GM10847 (cell line): Measurements from ENCODE around the gene MYBPC2.

ENCODE experiments used
- POLR2A ChIP-seq: IDR thresholded peaks from 2 replicates; pipeline ENCODE4 v1.6.1; 2011; ENCODE audit not compliant: insufficient read length; ENCODE audit errors: extremely low read depth

The MYBPC2 gene

GRCh38 chr19:50479761-50480251, 47.1 kb downstream of the MYBPC2 start:
- no peak for TF ChIP-seq POLR2A

- TF ChIP-seq POLR2A = no peak
These were observed 47.8 kb downstream of the MYBPC2 start for GRCh38 chr19:50480281-50481111.

- no peak for TF ChIP-seq POLR2A
These were observed 48.9 kb downstream of the MYBPC2 start for GRCh38 chr19:50481351-50482149.

- TF ChIP-seq POLR2A = no peak
These were observed 49.7 kb downstream of the MYBPC2 start for GRCh38 chr19:50482271-50482855.

GRCh38 chr19:50482916-50483315, 50.2 kb downstream of the MYBPC2 start:
- no peak for TF ChIP-seq POLR2A

- no peak for TF ChIP-seq POLR2A
These were observed 52.7 kb downstream of the MYBPC2 start for GRCh38 chr19:50485284-50485955.

GRCh38 chr19:50486823-50487515, 54.3 kb downstream of the MYBPC2 start:
- TF ChIP-seq POLR2A = no peak

GRCh38 chr19:50488389-50489194, 55.9 kb downstream of the MYBPC2 start:
- TF ChIP-seq POLR2A = no peak

GRCh38 chr19:50489461-50490011, 56.8 kb downstream of the MYBPC2 start:
- no peak for TF ChIP-seq POLR2A

GRCh38 chr19:50490411-50490811, 57.7 kb downstream of the MYBPC2 start:
- TF ChIP-seq POLR2A = no peak

GRCh38 chr19:50490991-50491472, 58.3 kb downstream of the MYBPC2 start:
- no peak for TF ChIP-seq POLR2A

GRCh38 chr19:50492303-50493052, 59.8 kb downstream of the MYBPC2 start:
- TF ChIP-seq POLR2A = no peak

GRCh38 chr19:50493171-50493570, 60.5 kb downstream of the MYBPC2 start:
- no peak for TF ChIP-seq POLR2A
